HL-60/S4 treated with retinoic acid at 250 ng/mL for 4 days and 3 days (cell line): ENCODE data around the gene TOMM40.
"Not testable (repeated sequence)": the region's sequence is repeated elsewhere in the genome, so short reads cannot be mapped to it uniquely, and the experiment has no call there.

ENCODE experiments used
- in situ Hi-C: fragments of 300-500 bp; cut with MboI; formaldehyde crosslinking; loops from 2 replicates; pipeline ENCODE4 v1.7.0; 2022; ENCODE audit warnings: low sequenced_read_pairs

Gene TOMM40

GRCh38 chr19:44924243-44924725, 33.2 kb downstream of the TOMM40 start:
- in situ Hi-C loops = no loop called here

- in situ Hi-C loops = no loop called here
Observed at GRCh38 chr19:44925114-44925891, 34.2 kb downstream of the TOMM40 start.

- in situ Hi-C loops = not testable (repeated sequence)
Observed at GRCh38 chr19:44926245-44927077, 35.4 kb downstream of the TOMM40 start.

DNA sequence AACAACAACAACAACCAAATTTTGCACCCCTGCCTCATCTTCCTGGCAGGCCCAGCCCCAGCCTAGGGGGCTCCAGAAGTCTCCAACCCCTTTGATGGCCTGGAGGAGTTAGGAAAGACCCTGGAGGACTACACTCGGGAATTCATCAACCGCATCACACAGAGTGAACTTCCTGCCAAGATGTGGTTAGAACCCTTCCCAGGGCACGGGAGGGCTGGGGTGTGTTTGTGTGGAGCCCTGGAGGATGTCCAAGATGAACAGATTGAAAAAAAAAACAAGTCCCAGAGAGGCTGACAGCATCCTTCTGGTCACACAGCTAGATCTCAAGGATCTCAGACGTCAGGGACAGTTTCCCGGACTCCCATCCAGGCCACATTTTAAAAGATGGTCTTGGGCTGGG, 36.7 kb downstream of the TOMM40 start:
- in situ Hi-C loops = no loop called here

DNA sequence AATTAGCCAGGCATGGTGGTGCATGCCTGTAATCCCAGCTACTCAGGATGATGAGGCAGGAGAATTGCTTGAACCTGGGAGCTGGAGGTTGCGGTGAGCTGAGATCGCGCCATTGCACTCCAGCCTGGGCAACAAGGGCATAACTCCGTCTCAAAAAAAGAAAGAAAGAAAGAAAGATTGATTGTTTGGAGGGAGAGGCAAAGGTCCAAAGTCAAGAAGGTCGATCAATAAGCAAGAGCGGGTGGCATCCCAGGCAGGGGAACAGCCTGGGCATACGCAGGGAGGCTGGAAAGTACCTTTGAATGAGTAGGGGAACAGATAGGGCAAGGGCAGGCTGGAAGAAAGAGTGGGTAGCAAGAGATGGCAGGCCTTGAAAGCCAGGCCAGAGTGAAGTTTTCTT, 39.0 kb downstream of the TOMM40 start:
- in situ Hi-C loops = no loop called here

- in situ Hi-C loops = no loop called here
Observed at GRCh38 chr19:44931541-44931940, 40.5 kb downstream of the TOMM40 start.

- in situ Hi-C loops = no loop called here
Observed at GRCh38 chr19:44939668-44940067, 48.6 kb downstream of the TOMM40 start.

DNA sequence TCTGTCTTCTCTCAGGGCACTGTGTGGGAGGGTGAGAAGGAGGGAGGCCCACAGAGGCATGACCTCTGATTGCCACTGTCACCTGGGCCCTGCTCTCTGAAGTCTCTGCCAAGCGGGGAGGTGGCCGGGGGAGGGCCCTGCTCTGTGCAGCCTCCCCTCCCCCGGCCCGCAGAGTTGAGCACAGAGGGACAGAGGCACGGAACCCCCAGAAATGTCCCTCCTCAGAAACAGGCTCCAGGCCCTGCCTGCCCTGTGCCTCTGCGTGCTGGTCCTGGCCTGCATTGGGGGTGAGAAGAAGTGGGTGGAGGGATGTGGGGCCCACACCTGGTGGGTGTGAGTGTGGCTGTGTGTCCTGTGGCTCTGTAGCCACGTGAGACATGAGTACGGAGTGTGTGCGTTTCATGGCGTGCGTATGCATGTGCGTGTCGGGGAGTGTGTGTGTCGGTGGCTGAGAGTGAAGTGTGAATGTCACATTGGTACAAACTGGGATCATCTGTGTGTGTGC, 51.1 kb downstream of the TOMM40 start, which contains the start of gene APOC4:
APOC4 (plus strand) TSS at position 171 of the 505 bp plus-strand sequence; CDS start at position 212, 41 bp downstream.
- in situ Hi-C loops = no loop called here

- in situ Hi-C loops = no loop called here
Observed at GRCh38 chr19:44943801-44944249, 52.8 kb downstream of the TOMM40 start.

GRCh38 chr19:44947041-44947581, 56.1 kb downstream of the TOMM40 start:
- in situ Hi-C loops = loop anchor here (5.0 kb wide), 1 partner anchor 35 kb away; the partner anchor contains the start of gene APOC1

GRCh38 chr19:44948237-44948636, 57.2 kb downstream of the TOMM40 start:
- in situ Hi-C loops = loop anchor here (5.0 kb wide), 1 partner anchor 36 kb away; the partner anchor contains the start of gene APOC1

GRCh38 chr19:44948763-44949374, 57.8 kb downstream of the TOMM40 start:
- in situ Hi-C loops = loop anchor here (5.0 kb wide), 1 partner anchor 37 kb away; the partner anchor contains the start of gene APOC1

GRCh38 chr19:44949550-44949949, 58.5 kb downstream of the TOMM40 start:
- in situ Hi-C loops = loop anchor here (5.0 kb wide), 1 partner anchor 37 kb away; the partner anchor contains the start of gene APOC1

DNA sequence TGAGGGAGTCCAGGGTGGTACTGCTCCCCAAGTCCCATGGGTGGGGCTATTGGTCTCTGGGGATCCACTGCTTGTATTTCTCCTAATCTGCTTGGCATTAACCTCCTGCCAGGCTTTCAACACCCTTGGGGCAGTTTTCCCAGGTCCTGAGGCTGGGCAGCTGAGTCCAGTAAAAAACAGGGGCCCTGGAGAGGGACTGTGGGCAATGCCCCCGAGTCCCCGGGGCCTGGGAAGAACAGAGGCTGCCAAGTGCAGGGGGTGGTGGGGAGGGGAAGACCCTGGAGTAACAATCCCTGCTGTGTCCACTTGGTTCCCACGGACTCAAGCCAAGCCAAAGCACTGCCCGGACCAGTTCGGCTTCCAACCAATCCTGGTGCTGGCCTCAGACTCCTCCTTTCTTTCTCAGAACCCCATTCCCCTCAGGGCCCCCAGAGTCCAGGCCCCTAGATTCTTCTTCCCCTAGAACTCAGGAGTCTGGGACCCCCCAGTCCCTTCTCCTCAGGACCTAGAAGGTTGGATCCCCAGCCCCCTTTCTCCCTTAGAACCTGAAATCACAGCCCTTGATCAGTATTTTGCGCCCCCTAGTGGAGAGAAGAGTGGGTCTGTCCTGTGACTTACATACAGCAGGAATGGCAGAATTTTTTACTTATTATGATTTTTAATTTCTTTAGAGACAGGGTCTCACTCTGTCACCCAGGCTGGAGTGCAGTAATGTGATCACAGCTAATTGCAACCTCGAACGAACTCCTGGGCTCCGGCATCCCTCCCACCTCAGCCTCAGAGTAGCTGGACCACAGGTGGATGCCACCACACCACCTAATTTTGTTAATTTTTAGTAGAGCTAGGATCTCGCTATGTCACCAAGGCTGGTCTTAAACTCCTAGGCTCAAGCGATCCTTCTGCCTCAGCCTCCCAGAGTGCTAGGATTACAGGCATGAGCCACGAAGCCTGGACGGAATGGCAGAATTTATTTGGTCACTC, 60.4 kb downstream of the TOMM40 start:
- in situ Hi-C loops = no loop called here
